Activated naive CD4-positive, alpha-beta T cell treated with anti-CD3 and anti-CD28 coated beads, Interleukin-2, amount 50 U/mL, for 72 hours (primary cell): ENCODE data around the gene MYL6. TPM values are rescaled to one million over a fixed set of nuclear protein-coding genes. Genes with fewer than 3 reads are reported as not detected.
"Not testable (repeated sequence)": the region's sequence is repeated elsewhere in the genome, so short reads cannot be mapped to it uniquely, and the experiment has no call there.

Source experiments
- ATAC-seq, 2 donors: fragments of 150-1000 bp; cut with Tn5 transposase; 2 replicates each; pipeline ENCODE4 v1.10.0; 2021; ENCODE audit warnings: mild to moderate bottlenecking in 2 of 2, moderate library complexity in 2 of 2
- DNase-seq, 2 donors: peaks; one replicate each; pipeline ENCODE4 v3.0.0; 2021 to 2022; ENCODE audit warnings: low spot score in 2 of 2
- H3K27ac Mint-ChIP-seq, 2 donors: one replicate each; pipeline ENCODE4 v1.8.0; 2022; ENCODE audit warnings: mild to moderate bottlenecking in 2 of 2, mixed read lengths in 2 of 2
- H3K36me3 Mint-ChIP-seq, 2 donors: one replicate each; pipeline ENCODE4 v1.8.0; 2022; ENCODE audit warnings: mixed read lengths in 2 of 2
- H3K9me3 Mint-ChIP-seq, 2 donors: one replicate each; pipeline ENCODE4 v1.8.0; 2022; ENCODE audit warnings: mixed read lengths in 2 of 2
- total RNA-seq, 2 donors: library from RNA; stranded (reverse); gene quantifications; one replicate each; pipeline ENCODE4 v1.2.3, GENCODE V29; 2022

The MYL6 gene
- total RNA-seq, 2 donors from 2014 or later, result 1,014 to 1,193 TPM

- ATAC-seq, result no peak
- Mint-ChIP-seq H3K36me3 (peaks cover 0 to 9% of the 10 kb centered on the region in 2 donors), H3K9me3 (no peaks in the 10 kb centered on the region), H3K27ac (peak overlapping the region; percentile 88 to 98)
- no peak for DNase-seq
These were observed 7.6 kb upstream of the MYL6 start for GRCh38 chr12:56150563-56150962.

GRCh38 chr12:56151672-56152131 lies 6.5 kb upstream of the MYL6 start:
- ATAC-seq (peak; percentile 65 to 66), DNase-seq (peak; percentile 69 to 71)
- no peaks in the 10 kb centered on the region for H3K9me3 Mint-ChIP-seq
- H3K36me3 Mint-ChIP-seq, result peaks cover 0 to 18% of the 10 kb centered on the region in 2 donors
- H3K27ac Mint-ChIP-seq, result peak overlapping the region; percentile 96 to 98

GRCh38 chr12:56152132-56152755 lies 5.9 kb upstream of the MYL6 start, which contains the start of gene MYL6B:
MYL6B (plus strand) TSS chr12:56152587; CDS start chr12:56153919, 1,332 bp downstream.
- no peaks in the 10 kb centered on the region for H3K9me3 Mint-ChIP-seq
- peak; percentile 91 to 95 for ATAC-seq
- H3K27ac Mint-ChIP-seq, result peak within 1 kb of the TSS; percentile 96 to 98
- peak; percentile 90 to 96 for DNase-seq
- H3K36me3 Mint-ChIP-seq, result peaks cover 3 to 21% of the 10 kb centered on the region in 2 donors

GRCh38 chr12:56152756-56153677 lies 5.1 kb upstream of the MYL6 start:
- Mint-ChIP-seq H3K9me3 (no peaks in the 10 kb centered on the region), H3K27ac (peak overlapping the region; percentile 96 to 98), H3K36me3 (peaks cover 6 to 29% of the 10 kb centered on the region in 2 donors)
- DNase-seq, result no peak
- no peak for ATAC-seq

- peak overlapping the region in 1 of 2 donors; percentile 98 for H3K27ac Mint-ChIP-seq
- ATAC-seq, result no peak
- H3K9me3 Mint-ChIP-seq, result no peaks in the 10 kb centered on the region
These were observed 4.5 kb upstream of the MYL6 start for GRCh38 chr12:56153678-56154065.

GRCh38 chr12:56154246-56154771 lies 3.9 kb upstream of the MYL6 start:
- DNase-seq (no peak), ATAC-seq (no peak)
- peaks cover 19 to 42% of the 10 kb centered on the region in 2 donors for H3K36me3 Mint-ChIP-seq
- no peaks in the 10 kb centered on the region for H3K9me3 Mint-ChIP-seq
- no peak overlapping the region for H3K27ac Mint-ChIP-seq

More at GRCh38 chr12:56153678-56154065, 4.5 kb upstream of the MYL6 start:
- H3K36me3 Mint-ChIP-seq, result peaks cover 12 to 36% of the 10 kb centered on the region in 2 donors
- no peak for DNase-seq

GRCh38 chr12:56154818-56155217 lies 3.3 kb upstream of the MYL6 start:
- H3K9me3 Mint-ChIP-seq, result no peaks in the 10 kb centered on the region
- ATAC-seq, result no peak
- H3K36me3 Mint-ChIP-seq, result peaks cover 24 to 47% of the 10 kb centered on the region in 2 donors
- DNase-seq, result no peak
- no peak overlapping the region for H3K27ac Mint-ChIP-seq

- no peak for ATAC-seq
- Mint-ChIP-seq H3K27ac (peak overlapping the region in 1 of 2 donors; percentile 2), H3K9me3 (no peaks in the 10 kb centered on the region), H3K36me3 (peaks cover 29 to 52% of the 10 kb centered on the region in 2 donors)
- DNase-seq, result no peak
These were observed 2.8 kb upstream of the MYL6 start for GRCh38 chr12:56155256-56155845.

- Mint-ChIP-seq H3K36me3 (peaks cover 42 to 65% of the 10 kb centered on the region in 2 donors), H3K27ac (peak overlapping the region; percentile 95 to 96)
- ATAC-seq, DNase-seq, H3K9me3 Mint-ChIP-seq: not testable (repeated sequence)
These were observed 1.5 kb upstream of the MYL6 start for GRCh38 chr12:56156464-56157200.

- H3K27ac Mint-ChIP-seq, result peak overlapping the region; percentile 95 to 96
- no peaks in the 10 kb centered on the region for H3K9me3 Mint-ChIP-seq
- DNase-seq (peak in 1 of 2 donors; percentile 53), ATAC-seq (peak; percentile 17 to 59)
- H3K36me3 Mint-ChIP-seq, result peaks cover 42 to 65% of the 10 kb centered on the region in 2 donors
These were observed 744 bp upstream of the MYL6 start for GRCh38 chr12:56157201-56158028.

- DNase-seq, result no peak
- peak in 1 of 2 donors; percentile 17 for ATAC-seq
- Mint-ChIP-seq H3K36me3 (peaks cover 42 to 62% of the 10 kb centered on the region in 2 donors), H3K27ac (peak overlapping the region; percentile 95 to 98), H3K9me3 (no peaks in the 10 kb centered on the region)
These were observed 835 bp downstream of the MYL6 start for GRCh38 chr12:56158926-56159461.

GRCh38 chr12:56159482-56160192 lies 1.5 kb downstream of the MYL6 start:
- Mint-ChIP-seq H3K9me3 (no peaks in the 10 kb centered on the region), H3K27ac (peak overlapping the region; percentile 95 to 98), H3K36me3 (peaks cover 42 to 62% of the 10 kb centered on the region in 2 donors)
- no peak for ATAC-seq
- DNase-seq, result no peak

- H3K36me3 Mint-ChIP-seq, result peaks cover 42 to 61% of the 10 kb centered on the region in 2 donors
- H3K27ac Mint-ChIP-seq, result peak overlapping the region; percentile 95 to 98
- DNase-seq (peak in 1 of 2 donors; percentile 48), ATAC-seq (peak; percentile 22 to 38)
- no peaks in the 10 kb centered on the region for H3K9me3 Mint-ChIP-seq
These were observed 2.1 kb downstream of the MYL6 start for GRCh38 chr12:56160193-56160763.
